ENCODE measurements around the gene USF1. TPM values are rescaled to one million over a fixed set of nuclear protein-coding genes. Genes with fewer than 3 reads are reported as not detected.
A peak's percentile ranks its signal among the peaks of the same experiment; 100 is the strongest.
"Not testable (repeated sequence)": the region's sequence is repeated elsewhere in the genome, so short reads cannot be mapped to it uniquely, and the experiment has no call there.

Gene USF1
- total RNA-seq, 2 experiments from 2014 or later: 93.5 to 99.1 TPM

DNA sequence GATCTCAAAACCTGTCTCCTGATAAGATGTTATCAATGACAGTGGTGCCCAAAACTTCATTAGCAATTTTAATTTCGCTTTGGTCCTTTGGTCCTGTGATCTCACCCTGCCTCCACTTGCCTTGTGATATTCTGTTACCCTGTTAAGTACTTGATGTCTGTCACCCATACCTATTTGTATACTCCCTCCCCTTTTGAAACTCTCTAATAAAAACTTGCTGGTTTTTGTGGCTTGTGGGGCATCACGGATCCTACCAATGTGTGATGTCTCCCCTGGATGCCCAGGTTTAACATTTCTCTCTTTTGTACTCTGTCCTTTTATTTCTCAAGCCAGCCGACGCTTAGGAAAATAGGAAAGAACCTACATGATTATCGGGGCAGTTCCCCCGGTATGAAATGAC, 18.2 kb upstream of the USF1 start:
- H3K27ac ChIP-seq (ENCODE audit: low read depth in 1 of 2, low read length in 2 of 2): peak overlapping the region in 1 of 2 donors; percentile 34
- CTCF ChIA-PET: interaction anchor here (0.7 kb wide), 1 partner anchor 761 kb away, joined by 3 read pairs; no protein-coding TSS in a partner anchor
- POLR2A ChIA-PET; H3K9me3 Mint-ChIP-seq; H3K4me3 ChIP-seq (ENCODE audit: low read length); ATAC-seq (ENCODE audit: poor library complexity); H3K9me3 ChIP-seq (ENCODE audit: control insufficient read depth in 1 of 2, insufficient read depth in 1 of 2, low read length in 2 of 2); intact Hi-C loops (cut with DNase I, micrococcal nuclease); H3K27me3 ChIP-seq (ENCODE audit: control insufficient read depth in 1 of 2, insufficient read depth in 2 of 2, low read length in 2 of 2); H3K27me3 Mint-ChIP-seq: not testable (repeated sequence)
- H3K36me3 ChIP-seq (ENCODE audit: insufficient read depth, low read length): peaks cover 58% of the 10 kb centered on the region
- H3K4me1 Mint-ChIP-seq (ENCODE audit: low read depth): peaks cover 80% of the 10 kb centered on the region
- H3K4me1 ChIP-seq (ENCODE audit: insufficient read depth, low read length): peaks cover 89% of the 10 kb centered on the region
- H3K27ac Mint-ChIP-seq: peak overlapping the region; percentile 88
- peak in 1 of 14 experiments; percentile 24 for DNase-seq
- peak overlapping the region; percentile 85 for H3K4me3 Mint-ChIP-seq
- H3K36me3 Mint-ChIP-seq (ENCODE audit: low read depth): peaks cover 76% of the 10 kb centered on the region

DNA sequence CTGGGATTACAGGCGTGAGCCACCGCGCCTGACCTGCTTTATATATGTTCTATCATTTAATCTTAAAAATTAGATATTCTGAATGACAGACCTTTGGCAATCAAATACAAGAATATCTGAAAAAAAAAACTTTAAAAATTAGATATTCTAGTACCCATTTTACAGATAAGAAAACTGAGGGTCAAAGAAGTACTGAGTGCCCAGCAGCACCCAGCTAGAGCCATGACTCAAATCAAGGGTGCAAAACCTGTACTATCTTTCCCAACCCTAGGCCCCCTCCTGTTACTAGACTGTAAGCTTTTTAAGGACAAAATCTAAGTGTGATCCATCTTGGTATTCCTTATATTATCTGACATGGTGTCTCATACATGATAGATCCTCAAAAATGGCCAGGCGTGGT, 15.6 kb upstream of the USF1 start:
- DNase-seq: no peak
- peaks cover 68% of the 10 kb centered on the region for H3K36me3 Mint-ChIP-seq (ENCODE audit: low read depth)
- H3K4me3 Mint-ChIP-seq: no peak overlapping the region
- H3K27ac Mint-ChIP-seq: peak overlapping the region; percentile 88
- Histone ChIP-seq H3K27me3 (ENCODE audit: control insufficient read depth in 1 of 2, insufficient read depth in 2 of 2, low read length in 2 of 2) (no peaks in the 10 kb centered on the region), H3K27ac (ENCODE audit: low read depth in 1 of 2, low read length in 2 of 2) (no peak overlapping the region), H3K36me3 (ENCODE audit: insufficient read depth, low read length) (peaks cover 72% of the 10 kb centered on the region), H3K4me1 (ENCODE audit: insufficient read depth, low read length) (peaks cover 82% of the 10 kb centered on the region), H3K9me3 (ENCODE audit: control insufficient read depth in 1 of 2, insufficient read depth in 1 of 2, low read length in 2 of 2) (no peaks in the 10 kb centered on the region), H3K4me3 (ENCODE audit: low read length) (no peak overlapping the region)
- POLR2A ChIA-PET: interaction anchor here (0.6 to 3.1 kb wide), 6 partner anchors 9 to 47 kb away, joined by 3 to 20 read pairs (median 4); partner anchors contain the start of genes ARHGAP30, TSTD1 and USF1
- TF ChIP-seq, protein P1, sequence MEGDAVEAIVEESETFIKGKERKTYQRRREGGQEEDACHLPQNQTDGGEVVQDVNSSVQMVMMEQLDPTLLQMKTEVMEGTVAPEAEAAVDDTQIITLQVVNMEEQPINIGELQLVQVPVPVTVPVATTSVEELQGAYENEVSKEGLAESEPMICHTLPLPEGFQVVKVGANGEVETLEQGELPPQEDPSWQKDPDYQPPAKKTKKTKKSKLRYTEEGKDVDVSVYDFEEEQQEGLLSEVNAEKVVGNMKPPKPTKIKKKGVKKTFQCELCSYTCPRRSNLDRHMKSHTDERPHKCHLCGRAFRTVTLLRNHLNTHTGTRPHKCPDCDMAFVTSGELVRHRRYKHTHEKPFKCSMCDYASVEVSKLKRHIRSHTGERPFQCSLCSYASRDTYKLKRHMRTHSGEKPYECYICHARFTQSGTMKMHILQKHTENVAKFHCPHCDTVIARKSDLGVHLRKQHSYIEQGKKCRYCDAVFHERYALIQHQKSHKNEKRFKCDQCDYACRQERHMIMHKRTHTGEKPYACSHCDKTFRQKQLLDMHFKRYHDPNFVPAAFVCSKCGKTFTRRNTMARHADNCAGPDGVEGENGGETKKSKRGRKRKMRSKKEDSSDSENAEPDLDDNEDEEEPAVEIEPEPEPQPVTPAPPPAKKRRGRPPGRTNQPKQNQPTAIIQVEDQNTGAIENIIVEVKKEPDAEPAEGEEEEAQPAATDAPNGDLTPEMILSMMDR (IDR thresholded peaks at IDR 0.05): no peak
- H3K27me3 Mint-ChIP-seq: no peaks in the 10 kb centered on the region
- CTCF ChIA-PET: interaction anchor here (0.6 to 2.3 kb wide), 3 partner anchors 21 to 36 kb away, joined by 3 to 8 read pairs (median 3); no protein-coding TSS in a partner anchor
- peaks cover 72% of the 10 kb centered on the region for H3K4me1 Mint-ChIP-seq (ENCODE audit: low read depth)
- H3K9me3 Mint-ChIP-seq: no peaks in the 10 kb centered on the region
- intact Hi-C loops (cut with DNase I, micrococcal nuclease): no loop called here
- ATAC-seq (ENCODE audit: poor library complexity): no peak

DNA sequence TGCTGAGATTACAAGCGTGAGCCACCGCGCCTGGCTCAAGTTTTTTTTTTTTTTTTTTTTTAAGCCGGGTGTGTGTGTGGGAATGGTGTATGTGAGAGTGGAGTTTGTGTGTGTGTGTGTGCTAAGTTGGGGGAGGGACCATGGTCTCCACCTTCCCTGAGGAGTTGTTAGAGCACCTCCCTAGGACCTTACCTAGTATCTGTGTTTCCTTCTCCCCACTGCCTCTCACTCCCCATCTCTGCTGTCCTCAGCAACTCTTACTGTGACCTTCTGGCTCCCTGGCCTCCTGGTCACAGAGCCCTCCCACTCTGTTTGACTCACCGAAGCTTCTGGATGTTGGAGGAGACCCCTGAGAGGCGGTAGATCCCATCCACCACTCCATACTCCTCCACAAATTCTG, 13.5 kb upstream of the USF1 start:
- H3K4me3 Mint-ChIP-seq: no peak overlapping the region
- H3K36me3 ChIP-seq (ENCODE audit: insufficient read depth, low read length): peaks cover 77% of the 10 kb centered on the region

More for the DNA sequence above, 13.5 kb upstream of the USF1 start:
- intact Hi-C loops (cut with DNase I, micrococcal nuclease): no loop called here
- H3K27me3 Mint-ChIP-seq: no peaks in the 10 kb centered on the region
- H3K27ac ChIP-seq (ENCODE audit: low read depth in 1 of 2, low read length in 2 of 2): peak overlapping the region; percentile 13 to 54
- POLR2A ChIA-PET: interaction anchor here (0.8 to 3.1 kb wide), 3 partner anchors 8 to 14 kb away, joined by 3 to 20 read pairs (median 16); partner anchors contain the start of genes ARHGAP30 and USF1
- H3K27ac Mint-ChIP-seq: peak overlapping the region; percentile 88
- peaks cover 79% of the 10 kb centered on the region for H3K36me3 Mint-ChIP-seq (ENCODE audit: low read depth)
- H3K9me3 Mint-ChIP-seq: no peaks in the 10 kb centered on the region
- no peak for ATAC-seq (ENCODE audit: poor library complexity)
- H3K27me3 ChIP-seq (ENCODE audit: control insufficient read depth in 1 of 2, insufficient read depth in 2 of 2, low read length in 2 of 2): no peaks in the 10 kb centered on the region
- H3K9me3 ChIP-seq (ENCODE audit: control insufficient read depth in 1 of 2, insufficient read depth in 1 of 2, low read length in 2 of 2): no peaks in the 10 kb centered on the region
- peaks cover 67% of the 10 kb centered on the region for H3K4me1 ChIP-seq (ENCODE audit: insufficient read depth, low read length)
- peaks cover 64% of the 10 kb centered on the region for H3K4me1 Mint-ChIP-seq (ENCODE audit: low read depth)
- CTCF ChIA-PET: interaction anchor here (0.6 to 2.3 kb wide), 3 partner anchors 9 to 38 kb away, joined by 3 to 8 read pairs (median 3); partner anchors contain the start of gene USF1
- TF ChIP-seq, protein P1 (IDR thresholded peaks at IDR 0.05): no peak
- no peak overlapping the region for H3K4me3 ChIP-seq (ENCODE audit: low read length)
- no peak for DNase-seq
